Upper lobe of left lung (tissue), 4 donors: ENCODE data around the gene FERMT1.

Source experiments
- EP300 ChIP-seq, 4 donors: sonication (generic); formaldehyde crosslinking; IDR thresholded peaks; one replicate each; pipeline ENCODE4 v1.5.1; 2017; ENCODE audit warnings: antibody characterized with exemption in 4 of 4, control low read depth in 2 of 4
- POLR2A ChIP-seq, 4 donors: fragments of 450-650 bp; IDR thresholded peaks; one replicate each; pipeline ENCODE4 v1.5.1; 2016 to 2017; ENCODE audit warnings: antibody characterized with exemption in 4 of 4, mild to moderate bottlenecking in 2 of 4
- POLR2AphosphoS5 ChIP-seq, 2 donors: sonication (generic); formaldehyde crosslinking; IDR thresholded peaks; one replicate each; pipeline ENCODE4 v1.5.1; 2017; ENCODE audit warnings: antibody characterized with exemption in 2 of 2
- TF ChIP-seq, protein P1 (sequence below), 6 experiments: fragments of 450-650 bp in 4 of 6; fragments of 200-600 bp in 2 of 6; sonication (generic) in 2 of 6; IDR thresholded peaks; one replicate each; pipeline ENCODE4 v1.5.1; 2016 to 2019; ENCODE audit warnings: antibody characterized with exemption in 6 of 6

DNA sequence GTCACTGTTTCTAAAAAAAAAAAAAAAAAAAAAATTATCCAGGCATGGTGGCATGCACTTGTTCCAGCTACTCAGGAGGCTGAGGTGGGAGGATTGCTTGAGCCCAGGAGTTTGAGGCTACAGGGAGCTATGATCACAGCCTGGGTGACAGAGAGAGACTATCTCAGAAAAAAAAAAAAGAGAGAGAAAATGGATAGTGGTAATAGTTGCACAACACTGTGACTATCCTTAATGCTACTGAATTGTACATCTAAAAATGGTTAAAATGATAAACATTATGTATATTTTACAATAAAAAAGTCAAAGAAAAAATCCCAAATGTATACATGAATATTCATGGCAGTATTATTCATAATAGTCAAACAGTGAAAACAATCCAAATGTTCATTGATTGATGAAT is 23.0 kb downstream of the FERMT1 start:
- TF ChIP-seq, protein P1, sequence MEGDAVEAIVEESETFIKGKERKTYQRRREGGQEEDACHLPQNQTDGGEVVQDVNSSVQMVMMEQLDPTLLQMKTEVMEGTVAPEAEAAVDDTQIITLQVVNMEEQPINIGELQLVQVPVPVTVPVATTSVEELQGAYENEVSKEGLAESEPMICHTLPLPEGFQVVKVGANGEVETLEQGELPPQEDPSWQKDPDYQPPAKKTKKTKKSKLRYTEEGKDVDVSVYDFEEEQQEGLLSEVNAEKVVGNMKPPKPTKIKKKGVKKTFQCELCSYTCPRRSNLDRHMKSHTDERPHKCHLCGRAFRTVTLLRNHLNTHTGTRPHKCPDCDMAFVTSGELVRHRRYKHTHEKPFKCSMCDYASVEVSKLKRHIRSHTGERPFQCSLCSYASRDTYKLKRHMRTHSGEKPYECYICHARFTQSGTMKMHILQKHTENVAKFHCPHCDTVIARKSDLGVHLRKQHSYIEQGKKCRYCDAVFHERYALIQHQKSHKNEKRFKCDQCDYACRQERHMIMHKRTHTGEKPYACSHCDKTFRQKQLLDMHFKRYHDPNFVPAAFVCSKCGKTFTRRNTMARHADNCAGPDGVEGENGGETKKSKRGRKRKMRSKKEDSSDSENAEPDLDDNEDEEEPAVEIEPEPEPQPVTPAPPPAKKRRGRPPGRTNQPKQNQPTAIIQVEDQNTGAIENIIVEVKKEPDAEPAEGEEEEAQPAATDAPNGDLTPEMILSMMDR (IDR thresholded peaks at IDR 0.05) = no peak
- TF ChIP-seq EP300 (IDR thresholded peaks at IDR 0.05) (no peak), POLR2A (IDR thresholded peaks at IDR 0.05) (no peak), POLR2AphosphoS5 (IDR thresholded peaks at IDR 0.05) (no peak)
